ENCODE results near the gene PPARA. TPM values are rescaled to one million over a fixed set of nuclear protein-coding genes. Genes with fewer than 3 reads are reported as not detected.
A peak's percentile ranks its signal among the peaks of the same experiment; 100 is the strongest.

Gene PPARA
- total and polyA plus RNA-seq, 2 donors (not counting 1 experiment from before 2014, with no cell fraction given), result 4.1 to 29.8 TPM

GRCh38 chr22:46262449-46263215 lies 112.3 kb downstream of the PPARA start:
- H3K27ac Mint-ChIP-seq, result no peak overlapping the region
- no peak overlapping the region for H3K4me3 ChIP-seq (ENCODE audit: control extremely low read depth in 1 of 5, extremely low read depth in 1 of 5, insufficient read depth in 1 of 5, low read depth in 2 of 5, low read length in 4 of 5)
- TF ChIP-seq EZH2 (IDR thresholded peaks at IDR 0.05; ENCODE audit: borderline replicate concordance, insufficient read depth, low read depth, low read length, poor library complexity, severe bottlenecking), result no peak
- TF ChIP-seq CTCF (IDR thresholded peaks at IDR 0.05), result peak; percentile 23
- H3K9me3 Mint-ChIP-seq (ENCODE audit: insufficient read depth), result no peaks in the 10 kb centered on the region
- POLR2A ChIA-PET, result interaction anchor here (1.2 kb wide), 1 partner anchor 34 kb away, joined by 3 read pairs; the partner anchor contains the start of gene GTSE1
- H3K9me3 ChIP-seq (ENCODE audit: control extremely low read depth in 1 of 3, control insufficient read depth in 2 of 3, insufficient read depth in 1 of 3, low read length in 2 of 3), result peaks cover 0 to 17% (median 0%) of the 10 kb centered on the region in 3 donors
- CTCF ChIA-PET, result interaction anchor here (1.0 kb wide), 1 partner anchor 34 kb away, joined by 3 read pairs; the partner anchor contains the start of gene GTSE1
- H3K27ac ChIP-seq (ENCODE audit: low read length in 2 of 2), result no peak overlapping the region
- no peaks in the 10 kb centered on the region for H3K36me3 ChIP-seq (replicated peaks in 1 of 2; ENCODE audit: control extremely low read depth in 1 of 2, control insufficient read depth in 1 of 2, extremely low read depth in 1 of 2, insufficient read depth in 2 of 2, low read length in 1 of 2)
- H3K9ac ChIP-seq (ENCODE audit: low read length), result no peak overlapping the region
- peak overlapping the region; percentile 46 for H2AFZ ChIP-seq (ENCODE audit: insufficient read depth, low read depth, low read length, poor library complexity, severe bottlenecking)
- peaks cover 3 to 4% of the 10 kb centered on the region in 2 donors for H3K4me1 ChIP-seq (ENCODE audit: control insufficient read depth in 2 of 2, insufficient read depth in 2 of 2, low read length in 2 of 2)
- H3K4me1 Mint-ChIP-seq, result peaks cover 12% of the 10 kb centered on the region
- H3K4me3 Mint-ChIP-seq, result peak overlapping the region; percentile 64
- intact Hi-C loops (cut with micrococcal nuclease), result no loop called here
- H3K4me2 ChIP-seq (replicated peaks; ENCODE audit: low read depth, low read length, poor library complexity, severe bottlenecking), result peak overlapping the region; percentile 50
- WGBS (ENCODE audit: insufficient coverage), result 16% methylated on average over 109 of the region's 109 CpGs
- DNase-seq (peak; percentile 52), ATAC-seq (ENCODE audit: low read depth) (peak; percentile 58)
- H3K27me3 ChIP-seq (replicated peaks in 1 of 4; ENCODE audit: control extremely low read depth in 1 of 4, control insufficient read depth in 3 of 4, insufficient read depth in 4 of 4, low read length in 3 of 4), result peaks cover 0 to 41% (median 29%) of the 10 kb centered on the region in 4 experiments
- peaks cover 63% of the 10 kb centered on the region for H3K27me3 Mint-ChIP-seq
- H3K79me2 ChIP-seq (ENCODE audit: control insufficient read depth, insufficient read depth, low read length), result no peaks in the 10 kb centered on the region
- H4K20me1 ChIP-seq (ENCODE audit: control insufficient read depth, insufficient read depth, low read length, poor library complexity, severe bottlenecking), result no peaks in the 10 kb centered on the region

- DNase-seq (no peak), ATAC-seq (ENCODE audit: low read depth) (no peak)
- TF ChIP-seq EZH2 (IDR thresholded peaks at IDR 0.05; ENCODE audit: borderline replicate concordance, insufficient read depth, low read depth, low read length, poor library complexity, severe bottlenecking), result no peak
- TF ChIP-seq CTCF (IDR thresholded peaks at IDR 0.05), result no peak
- Histone ChIP-seq H3K27me3 (replicated peaks in 1 of 4; ENCODE audit: control extremely low read depth in 1 of 4, control insufficient read depth in 3 of 4, insufficient read depth in 4 of 4, low read length in 3 of 4) (peaks cover 0 to 41% (median 29%) of the 10 kb centered on the region in 4 experiments), H3K79me2 (ENCODE audit: control insufficient read depth, insufficient read depth, low read length) (no peaks in the 10 kb centered on the region), H3K27ac (ENCODE audit: low read length in 2 of 2) (no peak within 1 kb of the TSS), H3K36me3 (replicated peaks in 1 of 2; ENCODE audit: control extremely low read depth in 1 of 2, control insufficient read depth in 1 of 2, extremely low read depth in 1 of 2, insufficient read depth in 2 of 2, low read length in 1 of 2) (no peaks in the 10 kb centered on the region), H4K20me1 (ENCODE audit: control insufficient read depth, insufficient read depth, low read length, poor library complexity, severe bottlenecking) (no peaks in the 10 kb centered on the region), H2AFZ (ENCODE audit: insufficient read depth, low read depth, low read length, poor library complexity, severe bottlenecking) (peak within 1 kb of the TSS; percentile 46), H3K4me3 (ENCODE audit: control extremely low read depth in 1 of 5, extremely low read depth in 1 of 5, insufficient read depth in 1 of 5, low read depth in 2 of 5, low read length in 4 of 5) (no peak within 1 kb of the TSS), H3K4me1 (ENCODE audit: control insufficient read depth in 2 of 2, insufficient read depth in 2 of 2, low read length in 2 of 2) (peaks cover 4 to 6% of the 10 kb centered on the region in 2 donors), H3K9me3 (ENCODE audit: control extremely low read depth in 1 of 3, control insufficient read depth in 2 of 3, insufficient read depth in 1 of 3, low read length in 2 of 3) (peaks cover 0 to 17% (median 0%) of the 10 kb centered on the region in 3 donors), H3K4me2 (replicated peaks; ENCODE audit: low read depth, low read length, poor library complexity, severe bottlenecking) (peak within 1 kb of the TSS; percentile 50), H3K9ac (ENCODE audit: low read length) (no peak within 1 kb of the TSS)
- Mint-ChIP-seq H3K9me3 (ENCODE audit: insufficient read depth) (no peaks in the 10 kb centered on the region), H3K27ac (no peak within 1 kb of the TSS), H3K4me3 (peak within 1 kb of the TSS; percentile 64), H3K4me1 (peaks cover 14% of the 10 kb centered on the region), H3K27me3 (peaks cover 63% of the 10 kb centered on the region)
- ChIA-PET CTCF (no interaction called here), POLR2A (interaction anchor here (1.2 kb wide), 1 partner anchor 33 kb away, joined by 3 read pairs; the partner anchor contains the start of gene GTSE1)
- WGBS (ENCODE audit: insufficient coverage), result 64% methylated on average over 30 of the region's 30 CpGs
- intact Hi-C loops (cut with micrococcal nuclease), result no loop called here
These were observed 112.9 kb downstream of the PPARA start, which contains the start of gene PKDREJ for GRCh38 chr22:46263216-46263590. TSS of gene PKDREJ (minus strand) at chr22:46263343. CDS start at chr22:46263322, 21 bp downstream.

Data from B cell (primary cell).